Measurements from ENCODE around the gene UMODL1.

Gene UMODL1

DNA sequence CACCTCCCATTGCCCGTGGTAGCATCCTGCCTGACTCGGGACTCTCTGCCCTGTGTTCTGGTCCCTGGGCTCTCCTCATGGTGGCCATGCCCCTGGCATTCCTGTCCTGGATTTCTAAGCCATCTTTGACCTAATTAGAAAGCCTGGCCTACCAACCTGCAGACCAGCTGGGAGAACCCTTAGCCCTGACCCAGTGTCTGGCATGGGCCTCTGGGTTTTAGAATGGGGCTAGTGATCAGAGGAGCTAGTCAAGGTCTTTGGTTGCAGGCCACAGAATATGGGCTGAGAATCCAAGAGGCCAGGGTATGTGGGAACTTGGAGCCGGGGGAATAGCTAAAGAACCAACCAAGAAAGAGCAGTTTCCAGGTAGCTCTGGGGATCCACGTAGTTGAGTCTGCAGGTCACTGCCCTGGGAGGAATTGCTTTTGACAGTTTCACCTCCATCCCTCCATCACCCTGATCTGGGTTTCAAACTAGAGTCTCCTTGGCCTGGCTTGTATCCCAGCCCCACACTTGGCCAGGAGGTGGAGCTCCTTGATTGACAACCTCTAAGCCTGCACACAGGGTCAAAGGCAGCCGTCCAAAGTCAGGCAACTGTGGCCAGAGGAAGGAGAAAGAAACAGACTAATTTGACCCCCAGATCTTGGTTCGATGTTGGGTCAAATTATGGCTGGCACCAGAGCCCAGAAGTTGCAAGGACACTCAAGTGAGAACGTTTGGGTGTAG lies 93.1 kb downstream of the UMODL1 start:
- TF ChIP-seq POU2F2 (IDR thresholded peaks at IDR 0.05; ENCODE audit: low read depth, low read length), result no peak
- TF ChIP-seq PAX5 (IDR thresholded peaks at IDR 0.05; ENCODE audit: insufficient read depth, low read length, severe bottlenecking), result no peak
- no peak for TF ChIP-seq POLR2AphosphoS5 (IDR thresholded peaks at IDR 0.05; ENCODE audit: low read depth, low read length)
- TF ChIP-seq TAF1 (IDR thresholded peaks at IDR 0.05; ENCODE audit: low read depth, low read length), result no peak
- no peak for TF ChIP-seq POLR2A (IDR thresholded peaks at IDR 0.05; ENCODE audit: low read depth, low read length)
- TF ChIP-seq SPI1 (IDR thresholded peaks at IDR 0.05; ENCODE audit: low read depth, low read length), result no peak
- peak; percentile 54 for FAIRE-seq
- peak; percentile 63 for DNase-seq (ENCODE audit: insufficient read length, low spot score)

DNA sequence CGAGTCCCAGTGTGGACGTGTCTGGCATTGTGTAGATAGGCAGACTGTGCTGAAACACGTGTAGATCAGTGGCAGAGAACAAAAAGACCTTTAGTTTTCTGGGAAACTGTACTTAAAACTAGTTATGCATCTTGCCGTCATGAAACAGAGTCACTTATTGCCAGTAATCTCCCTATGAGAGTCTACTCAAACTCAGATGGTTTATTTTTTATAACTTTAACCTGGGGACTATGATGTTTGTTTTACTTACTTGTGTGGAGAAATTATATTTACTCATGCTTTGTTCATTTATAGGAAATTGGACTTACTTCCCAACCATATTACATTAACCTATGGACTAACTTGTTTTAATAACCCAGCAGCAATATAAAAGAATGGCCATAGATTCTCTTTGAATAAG lies 93.7 kb downstream of the UMODL1 start:
- TF ChIP-seq TAF1 (IDR thresholded peaks at IDR 0.05; ENCODE audit: low read depth, low read length), result no peak
- FAIRE-seq (no peak), DNase-seq (ENCODE audit: insufficient read length, low spot score) (no peak)

DNA sequence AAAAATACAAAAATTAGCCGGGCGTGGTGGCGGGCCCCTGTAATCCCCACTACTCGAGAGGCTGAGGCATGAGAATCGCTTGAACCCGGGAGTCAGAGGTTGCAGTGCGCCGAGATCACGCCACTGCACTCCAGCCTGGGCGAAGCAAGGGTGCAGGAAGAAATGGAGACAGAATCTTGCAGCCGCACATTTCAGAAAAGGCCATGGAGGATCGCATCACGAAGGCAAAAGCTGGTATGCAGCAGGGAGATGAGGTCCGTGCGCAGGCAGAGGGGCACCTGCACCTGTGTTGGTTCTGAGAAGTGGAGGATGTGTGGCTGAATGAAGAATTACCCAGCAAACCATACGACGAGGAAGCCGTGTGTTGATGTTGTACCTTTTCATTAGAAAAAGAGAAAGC lies 94.8 kb downstream of the UMODL1 start:
- DNase-seq (ENCODE audit: insufficient read length, low spot score), result no peak
- TF ChIP-seq PAX5 (IDR thresholded peaks at IDR 0.05; ENCODE audit: insufficient read depth, low read length, severe bottlenecking), result no peak
- no peak for TF ChIP-seq POLR2AphosphoS5 (IDR thresholded peaks at IDR 0.05; ENCODE audit: low read depth, low read length)
- TF ChIP-seq TAF1 (IDR thresholded peaks at IDR 0.05; ENCODE audit: low read depth, low read length), result no peak
- no peak for TF ChIP-seq POU2F2 (IDR thresholded peaks at IDR 0.05; ENCODE audit: low read depth, low read length)
- no peak for TF ChIP-seq POLR2A (IDR thresholded peaks at IDR 0.05; ENCODE audit: low read depth, low read length)
- TF ChIP-seq SPI1 (IDR thresholded peaks at IDR 0.05; ENCODE audit: low read depth, low read length), result no peak
- no peak for FAIRE-seq

DNA sequence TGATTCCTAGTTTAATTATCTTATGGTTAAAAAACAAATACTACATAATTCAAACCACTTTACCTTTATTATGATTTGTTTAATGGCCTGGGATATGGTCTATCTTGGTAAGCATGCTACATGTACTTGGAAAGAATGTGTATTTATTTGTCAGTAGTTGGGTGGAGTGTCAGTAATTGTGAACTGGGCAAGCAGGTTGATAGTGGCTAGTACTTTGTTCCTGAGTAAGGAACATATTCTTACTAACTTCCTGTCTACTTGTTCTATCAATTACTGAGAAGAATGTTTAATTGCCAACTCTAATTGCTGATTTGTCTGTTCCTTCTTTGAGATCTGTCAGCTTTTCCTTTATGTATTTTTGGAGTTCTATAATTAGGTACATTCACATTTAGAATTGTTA lies 98.6 kb downstream of the UMODL1 start:
- TF ChIP-seq POLR2A (IDR thresholded peaks at IDR 0.05; ENCODE audit: low read depth, low read length), result no peak
- DNase-seq (ENCODE audit: insufficient read length, low spot score) (no peak), FAIRE-seq (no peak)

DNA sequence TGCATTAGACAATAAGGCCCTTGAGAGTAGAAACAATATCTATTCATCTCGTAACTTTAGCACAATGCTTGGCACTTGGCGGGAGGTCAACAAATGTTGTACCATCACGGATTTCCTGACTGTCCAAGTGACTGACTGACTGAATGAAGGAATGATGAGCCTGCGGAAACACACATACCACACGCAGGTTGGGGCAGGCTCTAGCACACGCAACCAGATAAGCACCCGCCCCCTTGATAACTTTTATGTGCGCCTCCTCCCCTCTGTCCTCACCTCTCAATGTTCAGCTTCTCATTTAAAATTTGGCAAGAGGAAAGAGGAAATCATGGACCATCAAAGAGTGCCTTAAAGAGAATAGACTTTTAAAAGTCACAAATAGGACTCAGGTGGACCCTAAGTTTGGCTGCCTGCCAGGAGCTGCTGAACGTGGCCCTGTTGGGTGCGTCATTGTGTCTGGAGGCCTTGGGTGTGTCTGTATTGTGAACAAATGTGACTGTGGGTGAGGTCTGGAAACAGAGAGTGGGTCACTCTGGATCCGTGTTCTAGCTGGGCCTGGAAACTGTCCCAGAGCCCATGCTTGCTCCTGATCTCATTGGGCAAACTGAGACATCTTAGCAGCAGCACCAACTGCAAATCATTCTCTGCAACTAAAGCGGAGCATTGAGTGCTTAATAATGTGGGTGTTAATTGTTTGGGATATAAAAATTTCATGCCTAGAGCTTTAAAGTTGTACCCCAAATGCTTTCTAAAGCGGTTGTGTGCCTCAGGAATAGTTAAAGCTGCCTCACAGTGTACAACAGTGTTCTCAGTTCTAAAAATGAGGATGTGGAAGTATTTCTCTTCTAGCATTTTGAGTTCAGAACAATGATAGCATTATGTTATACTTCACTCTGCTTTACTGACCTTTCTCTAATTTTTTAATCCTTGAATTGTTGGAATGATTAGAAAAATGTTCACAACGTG lies 100.3 kb downstream of the UMODL1 start:
- FAIRE-seq (no peak), DNase-seq (ENCODE audit: insufficient read length, low spot score) (no peak)
- TF ChIP-seq POLR2A (IDR thresholded peaks at IDR 0.05; ENCODE audit: low read depth, low read length) (no peak), SPI1 (IDR thresholded peaks at IDR 0.05; ENCODE audit: low read depth, low read length) (peak; percentile 49)

DNA sequence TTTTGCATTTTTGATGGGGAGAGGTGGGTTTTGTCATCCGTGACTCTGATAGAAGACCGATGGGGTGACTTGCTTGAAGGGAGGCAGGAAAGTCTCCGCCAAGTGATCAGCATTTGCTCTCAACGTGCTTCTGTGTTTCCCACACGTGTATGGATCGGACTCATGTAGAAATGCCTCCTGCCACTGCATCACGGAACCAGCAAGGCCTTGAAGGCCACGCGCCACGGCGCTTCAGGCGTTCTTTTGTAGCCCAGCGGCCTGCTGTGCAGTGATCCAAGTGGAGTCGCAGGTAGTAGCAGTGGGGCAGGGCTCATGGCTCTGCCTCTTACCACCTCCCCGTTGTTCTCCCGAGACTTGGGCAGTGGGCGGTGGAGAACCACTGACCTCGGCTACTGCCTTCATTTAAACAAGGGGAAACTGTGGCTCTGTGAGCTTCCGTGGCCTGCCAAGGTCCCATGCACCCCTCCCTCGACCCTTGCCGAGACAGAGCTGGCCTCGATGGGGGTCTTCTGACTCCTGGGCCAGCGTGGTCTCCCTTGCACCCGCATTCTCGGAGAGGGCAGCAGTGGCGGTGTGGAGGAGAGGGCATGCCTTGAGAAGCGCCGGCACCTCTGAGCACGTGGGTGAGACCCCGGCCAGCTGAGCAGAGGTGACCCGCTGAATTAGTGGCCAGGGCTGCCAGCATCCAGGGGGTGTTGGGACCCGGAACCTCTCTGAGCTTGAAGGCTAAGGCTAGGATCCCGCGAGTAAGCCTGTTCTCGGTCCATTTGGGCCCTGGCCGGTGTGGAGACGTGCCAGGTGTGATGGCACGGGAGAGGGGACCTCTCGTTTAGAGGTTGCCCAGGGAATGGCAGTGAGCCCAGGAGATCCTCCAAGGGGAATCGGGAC lies 101.7 kb downstream of the UMODL1 start:
- TF ChIP-seq PAX5 (IDR thresholded peaks at IDR 0.05; ENCODE audit: insufficient read depth, low read length, severe bottlenecking) (no peak), POLR2A (IDR thresholded peaks at IDR 0.05; ENCODE audit: low read depth, low read length) (no peak), POLR2AphosphoS5 (IDR thresholded peaks at IDR 0.05; ENCODE audit: low read depth, low read length) (no peak), POU2F2 (IDR thresholded peaks at IDR 0.05; ENCODE audit: low read depth, low read length) (no peak), SPI1 (IDR thresholded peaks at IDR 0.05; ENCODE audit: low read depth, low read length) (no peak), TAF1 (IDR thresholded peaks at IDR 0.05; ENCODE audit: low read depth, low read length) (no peak)
- DNase-seq (ENCODE audit: insufficient read length, low spot score) (no peak), FAIRE-seq (no peak)

DNA sequence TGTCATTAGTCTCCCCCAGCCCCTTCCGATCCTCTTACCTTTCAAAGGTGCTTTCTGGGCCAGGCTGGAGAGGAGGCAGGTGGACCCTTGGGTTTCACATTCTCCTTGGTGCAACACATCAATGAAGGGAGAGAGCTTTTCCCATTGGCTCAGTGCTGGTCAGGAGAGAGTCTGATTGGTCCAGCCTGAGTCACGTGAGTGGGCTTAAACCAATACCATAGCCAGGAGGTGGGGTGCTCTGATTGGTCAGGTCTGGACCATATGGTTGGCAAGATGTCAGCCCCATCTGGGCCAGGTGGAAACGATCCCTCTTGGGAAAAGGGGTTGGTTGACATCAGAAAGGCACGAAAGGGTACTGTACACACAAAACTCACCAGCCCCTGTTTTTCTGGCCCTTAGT lies 103.1 kb downstream of the UMODL1 start:
- DNase-seq (ENCODE audit: insufficient read length, low spot score) (no peak), FAIRE-seq (peak; percentile 28)
- TF ChIP-seq PAX5 (IDR thresholded peaks at IDR 0.05; ENCODE audit: insufficient read depth, low read length, severe bottlenecking) (no peak), POU2F2 (IDR thresholded peaks at IDR 0.05; ENCODE audit: low read depth, low read length) (no peak), POLR2A (IDR thresholded peaks at IDR 0.05; ENCODE audit: low read depth, low read length) (no peak), POLR2AphosphoS5 (IDR thresholded peaks at IDR 0.05; ENCODE audit: low read depth, low read length) (no peak), TAF1 (IDR thresholded peaks at IDR 0.05; ENCODE audit: low read depth, low read length) (no peak), SPI1 (IDR thresholded peaks at IDR 0.05; ENCODE audit: low read depth, low read length) (no peak)

DNA sequence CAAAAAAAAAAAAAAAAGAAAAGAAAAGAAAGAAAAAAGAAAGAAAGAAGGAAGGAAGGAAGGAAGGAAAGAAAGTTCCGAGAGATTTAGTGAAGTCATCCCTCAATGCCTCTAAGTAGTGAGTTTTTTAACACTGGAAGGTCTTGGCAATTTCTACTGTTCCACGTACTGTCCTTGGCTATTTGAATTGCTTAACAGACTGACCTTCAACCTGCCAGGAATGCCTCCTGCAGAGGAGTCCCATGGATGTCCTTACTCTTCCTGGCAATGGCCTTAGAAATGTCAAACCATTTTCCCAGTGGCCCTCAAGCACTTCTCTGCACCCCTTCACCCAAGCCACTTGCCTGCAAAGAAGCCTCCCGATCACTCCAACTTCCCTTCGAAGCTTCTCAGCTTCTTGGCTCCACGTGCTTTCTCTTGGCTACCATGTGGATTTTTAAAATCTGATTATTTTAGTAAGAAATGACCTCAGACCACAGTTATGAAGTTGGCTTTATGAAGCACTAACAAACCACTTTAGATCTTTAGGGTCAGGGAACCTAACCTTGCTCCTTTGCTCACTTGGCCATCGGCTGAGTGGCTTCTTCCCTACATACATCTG lies 104.1 kb downstream of the UMODL1 start:
- FAIRE-seq (no peak), DNase-seq (ENCODE audit: insufficient read length, low spot score) (no peak)
- no peak for TF ChIP-seq TAF1 (IDR thresholded peaks at IDR 0.05; ENCODE audit: low read depth, low read length)
- no peak for TF ChIP-seq POU2F2 (IDR thresholded peaks at IDR 0.05; ENCODE audit: low read depth, low read length)
- no peak for TF ChIP-seq SPI1 (IDR thresholded peaks at IDR 0.05; ENCODE audit: low read depth, low read length)
- TF ChIP-seq POLR2A (IDR thresholded peaks at IDR 0.05; ENCODE audit: low read depth, low read length), result no peak
- no peak for TF ChIP-seq POLR2AphosphoS5 (IDR thresholded peaks at IDR 0.05; ENCODE audit: low read depth, low read length)

DNA sequence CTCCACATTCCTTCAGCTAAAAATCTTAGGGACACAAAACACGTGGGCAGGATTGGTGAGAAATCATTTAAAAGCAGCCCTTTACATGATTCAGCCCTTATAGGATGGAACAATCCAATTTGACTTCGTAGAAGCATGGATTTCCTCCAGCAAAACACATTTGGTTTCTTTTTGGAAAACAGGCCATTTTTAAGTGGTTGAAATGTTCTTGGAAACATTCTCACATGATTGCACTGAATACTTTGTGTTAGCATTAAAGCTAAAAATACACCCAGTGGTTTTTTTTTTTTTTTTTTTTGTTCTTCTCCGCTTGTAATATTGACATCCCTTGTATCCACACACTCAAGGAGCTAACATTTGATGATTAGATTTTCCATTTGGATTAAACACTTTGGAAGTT lies 105.7 kb downstream of the UMODL1 start:
- DNase-seq (ENCODE audit: insufficient read length, low spot score), result no peak
- TF ChIP-seq POLR2AphosphoS5 (IDR thresholded peaks at IDR 0.05; ENCODE audit: low read depth, low read length) (no peak), SPI1 (IDR thresholded peaks at IDR 0.05; ENCODE audit: low read depth, low read length) (no peak), POU2F2 (IDR thresholded peaks at IDR 0.05; ENCODE audit: low read depth, low read length) (no peak), POLR2A (IDR thresholded peaks at IDR 0.05; ENCODE audit: low read depth, low read length) (no peak), TAF1 (IDR thresholded peaks at IDR 0.05; ENCODE audit: low read depth, low read length) (no peak), PAX5 (IDR thresholded peaks at IDR 0.05; ENCODE audit: insufficient read depth, low read length, severe bottlenecking) (no peak)
- no peak for FAIRE-seq
